ENCODE measurements around the gene CXCL5.
"Not testable (repeated sequence)": the region's sequence is repeated elsewhere in the genome, so short reads cannot be mapped to it uniquely, and the experiment has no call there.

Gene CXCL5

DNA sequence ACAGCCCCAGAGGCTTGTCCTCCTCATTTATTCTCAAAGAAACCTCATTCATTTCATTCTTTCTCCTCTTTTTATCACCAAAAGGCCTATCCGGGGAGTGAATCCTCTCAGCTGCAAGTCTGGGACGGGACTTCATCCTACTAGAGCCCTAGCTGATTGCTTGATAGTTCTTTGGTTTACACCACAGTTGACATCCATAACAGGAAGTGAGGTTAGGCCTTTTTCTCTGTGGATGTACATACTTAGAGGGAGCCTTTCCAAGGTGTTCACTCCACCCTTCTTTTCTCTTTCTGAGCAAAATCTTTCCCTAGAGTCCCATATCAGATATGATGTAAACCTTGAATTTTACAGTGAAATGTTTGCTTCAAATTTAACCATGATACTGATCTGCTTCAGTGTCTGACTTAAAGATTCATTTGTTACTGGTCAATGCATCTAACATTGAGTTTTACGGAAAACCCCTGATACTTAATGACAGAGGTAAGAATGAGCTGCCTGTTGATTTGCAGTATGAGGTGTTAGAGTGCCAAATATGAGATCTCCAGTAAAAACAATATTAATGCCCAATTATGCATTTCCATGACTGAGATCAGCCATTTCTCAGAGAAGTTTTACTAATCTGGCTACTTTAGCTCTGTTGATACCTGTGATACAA is 16.8 kb upstream of the CXCL5 start:
- DNase-seq (ENCODE audit: low spot score): no peak

DNA sequence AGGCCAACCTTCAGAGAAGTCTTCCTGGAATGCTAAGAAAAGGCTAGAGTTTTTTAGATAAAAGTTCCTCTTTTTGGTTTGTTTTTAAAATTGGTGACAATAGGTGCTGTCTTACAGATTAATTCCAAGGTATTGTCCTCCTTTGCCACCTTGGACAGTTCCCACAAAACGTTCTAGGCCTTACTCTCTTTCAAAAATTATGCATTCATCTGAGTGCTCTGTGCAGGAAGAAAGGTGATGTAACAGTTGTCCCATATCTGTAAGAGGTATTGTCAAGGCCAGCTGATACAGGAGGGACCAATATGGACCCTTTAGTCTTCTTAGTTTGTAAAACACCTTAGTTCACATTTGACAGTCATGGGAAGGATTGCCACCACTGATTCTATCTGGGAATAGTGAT is 15.9 kb upstream of the CXCL5 start:
- DNase-seq (ENCODE audit: low spot score): no peak

DNA sequence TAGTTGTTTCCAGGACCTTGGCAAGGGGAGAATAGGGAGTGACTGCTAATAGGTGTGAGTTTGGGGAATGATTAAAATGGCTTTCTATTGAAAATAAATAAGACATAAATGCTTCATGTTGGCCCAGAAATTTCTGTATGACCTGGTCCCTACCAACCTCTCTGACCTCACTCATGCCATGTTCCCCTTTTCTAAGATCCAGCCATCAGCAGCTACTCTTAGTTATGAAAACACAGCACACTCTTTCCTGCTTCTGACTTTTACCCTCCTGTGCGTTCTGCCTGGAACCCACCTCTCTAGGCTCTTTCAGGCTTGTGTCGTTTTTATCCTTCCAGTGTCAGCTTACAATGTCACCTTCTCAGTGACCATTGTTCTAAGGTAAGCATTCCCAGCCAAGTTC is 14.8 kb upstream of the CXCL5 start:
- no peak for DNase-seq (ENCODE audit: low spot score)

DNA sequence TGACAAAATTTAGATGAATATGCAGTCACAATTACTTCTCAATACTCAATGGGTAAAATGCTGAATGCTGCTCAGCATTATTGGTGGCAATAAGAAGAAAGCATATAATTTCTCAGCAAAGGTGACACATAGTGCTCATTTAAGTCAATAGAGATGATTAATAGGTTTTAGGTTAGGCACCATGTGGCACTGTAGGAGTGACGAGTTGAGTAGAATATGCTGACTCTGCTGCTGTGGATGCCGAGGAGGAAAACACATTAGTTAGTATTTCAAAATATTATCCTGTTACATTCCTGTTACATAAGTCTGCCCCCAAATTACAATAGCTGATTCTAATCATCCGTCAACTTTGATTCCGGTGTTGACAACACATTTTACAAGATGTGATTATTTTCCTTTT is 13.7 kb upstream of the CXCL5 start:
- no peak for DNase-seq (ENCODE audit: low spot score)

DNA sequence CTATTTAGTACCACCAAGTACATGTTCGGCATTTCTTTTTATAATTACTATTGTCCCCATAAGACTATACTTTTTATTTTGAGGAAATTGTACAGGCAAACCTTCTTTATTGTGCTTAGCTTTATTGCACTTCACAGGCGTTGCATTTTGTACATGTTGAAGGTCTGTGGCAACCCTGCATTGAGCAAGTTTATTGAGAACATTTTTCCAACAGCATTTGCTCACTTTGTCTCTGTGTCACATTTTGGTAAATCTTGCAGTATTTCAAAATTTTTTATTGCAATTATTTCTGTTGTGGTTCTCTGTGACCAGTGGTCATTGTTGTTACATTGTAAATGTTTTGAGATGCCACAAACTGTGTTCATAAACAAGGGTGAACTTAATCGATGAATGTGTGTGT is 10.8 kb upstream of the CXCL5 start:
- DNase-seq (ENCODE audit: low spot score): no peak

DNA sequence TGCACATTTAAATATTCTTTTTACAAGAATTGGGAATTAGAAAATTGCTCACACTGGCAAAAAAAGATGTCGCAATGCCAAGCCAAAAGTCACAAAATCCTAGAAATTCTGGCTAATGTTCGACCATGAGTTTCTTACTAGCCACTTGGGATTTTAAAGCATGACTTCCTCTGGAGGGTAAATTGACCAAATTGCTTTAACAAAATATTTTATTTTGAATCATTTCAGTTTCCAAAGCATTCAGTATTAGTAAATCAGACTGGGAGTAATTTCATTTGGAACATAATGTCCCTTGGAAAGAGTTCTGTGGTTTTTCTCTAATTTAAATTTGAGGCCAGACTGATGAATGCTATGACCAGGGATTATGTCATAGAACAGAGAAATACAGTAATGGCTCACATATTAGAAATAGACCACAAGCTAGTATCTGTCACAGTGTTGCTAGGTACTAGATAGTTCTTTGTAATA is 7.6 kb upstream of the CXCL5 start:
- DNase-seq (ENCODE audit: low spot score): no peak

DNA sequence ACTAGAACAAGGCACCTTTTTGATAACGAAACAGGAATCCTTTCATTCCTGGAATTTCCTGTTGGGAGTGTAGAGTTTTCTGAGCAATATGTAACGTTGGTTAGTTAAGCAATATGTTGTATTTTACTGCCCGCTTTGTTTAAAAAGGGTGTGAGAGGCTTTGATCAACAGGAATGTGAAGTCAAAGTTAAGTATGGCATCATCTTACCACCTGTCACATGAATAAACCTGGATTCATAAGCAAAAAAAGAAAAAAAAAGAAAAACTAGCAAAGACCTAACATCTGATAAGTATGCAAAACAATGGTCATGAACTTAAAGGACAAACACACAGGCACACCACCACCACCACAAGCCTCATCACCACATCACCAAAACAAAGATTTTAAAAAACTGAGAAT is 7.1 kb upstream of the CXCL5 start:
- DNase-seq (ENCODE audit: low spot score): no peak

DNA sequence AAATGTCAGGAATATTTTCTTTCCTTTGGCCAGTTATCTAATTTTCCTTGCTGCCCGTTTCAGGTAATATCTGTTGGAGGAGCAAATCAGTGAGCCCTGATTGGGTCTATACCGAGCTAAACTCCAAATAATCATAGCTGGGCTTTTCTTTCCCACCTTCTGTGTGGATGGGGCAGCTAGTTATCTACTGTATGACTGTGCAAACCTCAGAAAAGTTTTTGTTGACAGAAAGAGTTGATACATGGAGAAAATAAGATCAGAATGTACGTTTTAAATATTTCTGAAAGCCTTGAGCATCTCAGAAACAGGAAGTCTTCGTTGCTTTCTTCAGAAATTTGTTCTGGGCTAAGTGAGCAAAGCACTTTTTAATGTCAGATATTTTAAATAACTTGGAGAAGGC is 6.2 kb upstream of the CXCL5 start:
- no peak for DNase-seq (ENCODE audit: low spot score)

DNA sequence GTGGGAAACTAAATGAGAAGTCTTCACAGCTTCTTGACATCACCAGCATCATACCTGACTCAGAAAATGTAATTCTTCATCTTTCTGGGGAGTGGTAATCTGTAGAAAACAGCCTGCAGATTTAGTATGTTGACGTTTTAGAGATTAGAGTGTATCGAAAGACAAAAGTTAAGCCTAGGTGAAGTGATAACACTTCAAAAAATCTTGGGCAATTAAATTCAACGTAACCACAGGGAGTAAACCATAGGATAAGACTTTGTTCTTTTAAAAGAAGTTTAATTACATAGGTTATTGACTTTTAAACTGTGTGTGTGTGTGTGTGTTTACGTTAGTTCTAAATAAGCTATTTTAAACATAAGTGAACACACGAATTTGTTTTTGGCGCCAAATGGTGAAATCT is 1.8 kb upstream of the CXCL5 start:
- DNase-seq (ENCODE audit: low spot score): no peak

DNA sequence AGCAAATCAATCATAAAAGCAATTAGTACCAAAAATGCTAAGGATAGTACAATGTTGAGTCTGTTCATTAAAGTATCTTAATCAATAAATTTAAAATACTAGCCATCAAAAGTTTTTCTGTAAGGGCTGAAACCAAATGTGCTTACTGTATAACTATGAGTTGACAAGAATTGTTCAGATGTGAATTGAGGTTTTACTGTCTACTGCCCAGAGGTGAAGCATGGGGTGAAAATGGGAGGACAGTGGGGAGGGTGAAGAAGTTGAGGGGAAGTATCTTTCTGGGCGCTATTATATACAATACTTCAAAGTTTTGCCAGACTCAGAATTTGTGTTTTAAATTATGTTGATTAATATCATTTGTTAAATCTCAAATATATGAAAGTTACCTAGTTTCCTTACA is 6.4 kb downstream of the CXCL5 start:
- no peak for DNase-seq (ENCODE audit: low spot score)

DNA sequence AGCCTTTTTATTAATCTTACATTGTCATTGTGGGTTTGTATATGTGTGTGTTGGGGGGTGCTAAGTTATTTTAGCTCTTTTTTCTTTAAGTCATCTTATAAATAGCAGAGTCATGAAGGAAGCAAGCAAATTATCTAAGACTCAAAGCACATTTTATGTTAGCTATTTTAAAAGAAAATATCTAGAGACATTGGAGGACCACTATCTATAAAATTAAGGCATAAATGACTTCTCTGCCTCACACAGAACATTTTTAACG is 6.8 kb downstream of the CXCL5 start:
- no peak for DNase-seq (ENCODE audit: low spot score)

DNA sequence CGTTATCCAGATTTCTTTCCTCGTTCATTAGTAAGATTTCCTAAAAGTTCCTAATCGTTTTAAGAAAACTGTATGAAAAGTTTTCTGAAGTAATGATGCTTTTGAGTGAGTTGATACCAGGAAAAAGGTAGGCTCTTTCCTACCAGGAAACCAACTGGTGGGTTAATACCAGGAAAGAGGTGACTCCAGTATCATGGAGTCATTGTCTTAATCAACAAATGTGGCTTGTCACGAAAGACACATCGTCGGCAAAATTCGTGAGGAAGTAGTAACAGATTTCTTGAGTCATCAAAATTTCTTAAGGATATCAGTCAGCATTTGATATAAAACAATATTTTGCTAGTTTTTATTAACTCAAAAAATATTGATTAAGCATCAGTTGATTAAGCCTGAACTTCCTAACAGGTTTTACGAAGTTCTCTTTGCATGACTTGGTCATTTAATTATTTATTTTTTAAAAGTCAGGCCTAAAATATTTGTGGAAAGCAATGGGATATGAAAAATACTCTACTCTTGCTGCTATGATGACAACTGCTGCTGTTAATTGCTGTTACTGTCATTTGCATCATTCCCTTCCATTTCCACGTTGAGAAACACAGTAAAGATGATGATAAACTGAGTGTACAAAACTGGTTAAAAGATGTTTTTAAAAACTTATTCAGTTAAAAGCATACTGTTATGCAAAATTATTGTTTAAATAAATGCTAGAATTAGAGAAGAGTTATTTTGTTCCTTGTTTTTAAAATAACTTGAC is 7.3 kb downstream of the CXCL5 start:
- no peak for DNase-seq (ENCODE audit: low spot score)

DNA sequence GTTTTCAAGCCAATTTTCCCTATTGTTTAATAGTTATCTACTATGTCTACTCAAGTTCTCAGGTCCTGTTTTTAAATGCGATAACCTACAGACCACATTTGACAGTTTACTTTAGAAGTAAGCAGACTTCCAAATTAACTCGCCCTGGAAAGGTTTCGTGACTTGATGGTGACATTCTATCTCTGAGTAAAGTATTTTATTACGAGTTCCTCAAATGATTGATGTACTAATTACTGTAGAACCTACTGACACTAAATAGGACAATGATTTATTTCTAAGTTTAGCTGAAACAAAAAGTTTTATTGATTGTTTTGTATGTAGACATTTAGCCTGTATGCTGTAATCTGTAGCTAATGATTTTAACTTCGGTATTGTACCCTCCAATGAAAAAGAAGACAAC is 8.5 kb downstream of the CXCL5 start:
- DNase-seq (ENCODE audit: low spot score): no peak

DNA sequence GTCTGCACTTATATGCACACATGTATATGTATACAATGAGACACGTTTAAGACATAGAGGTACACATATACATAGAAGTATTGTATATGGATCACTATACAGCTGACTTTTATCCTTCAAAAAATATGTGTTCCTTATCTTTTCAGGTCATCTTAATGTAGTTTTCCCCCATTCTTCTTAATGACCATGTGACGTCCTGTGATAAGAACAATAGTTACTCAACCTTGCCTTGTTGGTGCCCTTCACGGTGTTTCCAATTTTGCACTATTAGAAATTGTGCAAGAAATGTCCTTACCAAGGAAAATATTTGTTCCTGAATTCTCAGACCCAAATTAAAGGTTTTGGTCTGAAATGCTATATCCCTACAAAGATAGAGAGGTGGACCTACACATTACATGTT is 9.4 kb downstream of the CXCL5 start:
- DNase-seq (ENCODE audit: low spot score): no peak

DNA sequence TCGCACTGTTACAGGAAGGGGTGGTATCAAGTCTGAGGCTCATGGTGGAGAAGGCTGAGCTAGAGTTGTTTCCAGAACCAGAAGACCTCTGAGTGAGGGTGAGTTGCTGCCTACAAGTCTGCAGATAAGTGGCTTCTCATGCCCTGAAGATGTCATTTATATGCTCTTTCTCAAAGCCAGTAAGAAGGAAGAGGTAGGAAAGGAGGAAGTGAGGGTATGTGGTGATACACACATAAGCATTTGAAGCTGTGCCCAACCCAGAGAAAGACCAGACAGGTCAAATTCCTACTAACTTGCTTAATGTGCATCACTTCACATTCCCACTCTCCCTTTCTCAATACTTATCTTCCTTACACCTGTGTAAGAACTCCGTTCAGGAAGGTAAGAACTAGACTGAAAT is 10.4 kb downstream of the CXCL5 start, which contains the start of gene PPBP:
TSS of gene PPBP (minus strand) at position 130 of the 400 bp plus-strand sequence. CDS start at position 43, 87 bp downstream.
- DNase-seq (ENCODE audit: low spot score): no peak

DNA sequence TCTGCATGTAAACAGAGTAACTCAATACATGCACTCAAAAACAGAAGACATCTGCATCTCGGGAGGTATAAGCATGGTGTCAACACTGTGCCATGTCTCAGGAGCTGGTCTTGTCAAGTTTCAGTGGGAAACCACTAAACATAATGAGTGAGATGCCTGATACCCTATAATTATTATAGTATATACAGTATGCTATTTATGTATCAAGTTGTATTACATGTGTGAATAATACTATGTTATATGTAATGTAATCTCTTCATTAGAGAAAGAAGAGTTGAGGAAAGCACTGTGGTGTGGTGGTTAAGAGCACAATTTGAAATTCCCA is 13.0 kb downstream of the CXCL5 start:
- no peak for DNase-seq (ENCODE audit: low spot score)

DNA sequence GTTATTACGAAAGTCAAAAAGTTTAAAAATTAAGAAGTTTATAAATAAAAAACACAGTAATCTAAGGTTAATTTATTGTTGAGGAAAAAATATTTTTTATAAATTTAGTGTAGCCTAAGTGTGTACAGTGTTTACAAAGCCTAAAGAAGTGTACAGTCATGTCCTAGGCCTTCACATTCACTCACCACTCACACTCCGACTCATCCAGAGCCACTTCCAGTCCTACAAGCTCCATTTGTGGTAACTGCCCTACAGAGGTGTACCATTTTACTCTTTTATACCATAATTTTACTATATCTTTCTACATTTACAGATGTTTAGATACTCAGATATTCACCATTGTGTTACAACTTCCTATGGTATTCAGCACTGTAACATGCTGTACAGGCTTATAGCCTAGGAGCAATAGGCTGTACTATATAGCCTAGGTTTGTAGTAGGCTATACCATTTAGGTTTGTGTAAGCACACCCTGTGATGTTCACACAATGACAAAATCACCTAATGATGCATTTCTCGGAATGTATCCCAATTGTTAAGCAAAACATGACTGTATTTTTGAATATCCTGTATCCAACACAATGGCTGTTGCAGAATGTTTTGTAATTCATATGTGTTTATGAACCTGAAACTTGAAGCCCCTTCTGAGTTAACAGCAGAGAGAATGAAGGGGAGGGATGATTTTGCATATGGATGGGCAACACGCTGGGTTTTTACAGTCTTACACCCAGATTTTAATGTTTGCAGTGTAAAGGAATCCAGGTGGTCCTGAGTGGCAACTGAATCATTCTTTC is 13.5 kb downstream of the CXCL5 start:
- DNase-seq (ENCODE audit: low spot score): peak; percentile 44

DNA sequence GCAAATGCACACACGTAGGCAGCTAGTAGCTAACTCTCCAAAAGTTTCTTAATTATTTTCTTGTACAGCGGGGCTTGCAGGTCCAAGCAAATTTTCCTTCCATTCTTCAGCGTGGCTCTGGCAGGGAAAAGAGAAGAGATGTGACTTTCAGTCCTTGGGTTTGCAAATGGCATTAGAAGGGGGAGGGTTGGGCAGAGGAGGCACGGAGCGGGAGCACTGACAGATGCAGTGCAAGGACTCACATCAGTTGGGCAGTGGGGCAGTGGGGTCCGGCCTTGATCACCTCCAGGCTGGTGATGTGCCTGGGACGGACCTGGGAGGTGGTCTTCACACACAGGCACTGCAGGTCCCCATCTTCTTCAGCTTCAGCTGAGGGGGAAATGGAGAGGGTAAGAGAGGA is 17.3 kb downstream of the CXCL5 start:
- DNase-seq (ENCODE audit: low spot score): not testable (repeated sequence)

DNA sequence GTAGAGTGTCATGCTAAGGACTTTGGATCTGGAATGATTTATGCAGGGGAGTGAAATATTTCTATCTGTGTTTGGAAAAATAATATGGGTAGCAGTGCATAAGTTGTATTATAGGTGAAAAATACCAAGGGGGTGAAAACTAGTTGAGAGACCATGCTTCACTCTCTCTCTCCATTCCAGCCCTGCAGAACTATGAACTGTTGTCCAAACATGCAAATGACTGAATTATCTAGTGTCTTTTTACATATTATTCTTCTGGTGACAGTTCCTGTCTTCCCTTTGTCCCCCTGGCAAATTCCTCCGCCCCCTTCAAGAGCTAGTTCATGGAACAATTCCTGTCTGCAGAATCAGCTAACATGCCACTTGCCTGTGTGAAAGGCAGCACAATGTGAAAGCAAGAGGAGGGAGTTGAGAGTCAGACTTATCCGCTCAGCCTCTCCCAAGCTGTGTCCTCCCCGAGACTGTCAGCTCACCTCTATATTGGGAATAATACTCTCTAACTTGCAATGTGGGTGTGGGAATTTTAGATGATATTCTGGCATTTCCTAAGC is 19.0 kb downstream of the CXCL5 start:
- no peak for DNase-seq (ENCODE audit: low spot score)

DNA sequence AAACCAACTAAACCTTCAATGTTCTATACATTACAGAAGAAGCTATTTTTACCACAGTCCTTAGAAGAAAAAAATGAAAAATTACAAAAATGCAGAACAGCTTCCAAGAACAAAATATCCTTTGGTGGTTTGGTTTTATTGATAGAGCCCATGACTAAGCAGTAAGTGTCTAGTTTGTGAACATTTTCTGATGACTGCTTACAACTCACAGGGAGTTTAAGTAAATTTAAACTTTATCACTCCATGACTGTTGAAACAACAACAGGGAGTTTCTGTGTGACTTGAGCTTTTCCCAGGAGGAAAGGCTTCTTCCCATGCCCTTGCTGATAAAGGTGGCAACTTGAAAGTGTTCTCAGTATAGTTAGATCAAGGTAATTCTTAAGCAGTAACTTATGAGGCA is 19.6 kb downstream of the CXCL5 start:
- DNase-seq (ENCODE audit: low spot score): no peak

DNA sequence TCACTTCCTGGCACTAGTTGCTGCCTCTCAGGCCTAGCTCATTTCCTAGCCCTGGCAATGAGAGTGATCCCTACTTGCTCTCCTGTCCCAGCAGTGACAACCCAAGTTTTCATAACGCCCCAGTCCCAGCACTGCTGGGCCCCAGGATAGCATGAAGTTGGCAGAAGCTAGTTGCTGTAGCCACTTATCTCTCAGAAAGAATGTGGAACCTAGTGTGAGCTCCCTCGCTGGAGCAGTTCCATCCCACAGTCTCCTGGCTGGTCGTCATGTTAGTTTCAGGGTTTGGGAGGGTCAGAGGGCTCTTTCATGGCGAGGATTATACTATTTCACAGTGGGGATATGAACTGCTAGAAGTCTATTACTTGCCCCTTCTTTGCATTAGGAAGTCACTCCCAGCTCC is 21.8 kb downstream of the CXCL5 start:
- no peak for DNase-seq (ENCODE audit: low spot score)

DNA sequence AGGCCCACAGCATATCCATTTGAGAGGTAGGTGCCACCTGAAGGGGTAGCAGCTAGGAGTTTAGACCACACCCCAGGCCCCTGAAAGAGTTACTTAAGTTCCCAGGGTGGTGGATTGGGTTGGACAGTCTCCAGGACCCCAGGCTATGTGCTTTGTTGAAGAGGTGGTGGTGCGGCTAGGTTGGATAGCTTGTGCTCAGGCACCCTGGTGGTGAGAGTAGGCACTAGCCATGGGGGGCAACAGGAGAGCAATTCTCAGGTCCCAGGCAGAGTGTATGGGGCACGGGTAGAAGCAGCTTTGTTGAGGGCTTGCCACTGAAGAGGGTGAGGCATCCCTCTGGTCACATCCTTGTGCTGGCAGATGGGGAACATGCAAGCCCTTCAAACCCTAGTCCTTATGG is 22.3 kb downstream of the CXCL5 start:
- DNase-seq (ENCODE audit: low spot score): no peak

DNA sequence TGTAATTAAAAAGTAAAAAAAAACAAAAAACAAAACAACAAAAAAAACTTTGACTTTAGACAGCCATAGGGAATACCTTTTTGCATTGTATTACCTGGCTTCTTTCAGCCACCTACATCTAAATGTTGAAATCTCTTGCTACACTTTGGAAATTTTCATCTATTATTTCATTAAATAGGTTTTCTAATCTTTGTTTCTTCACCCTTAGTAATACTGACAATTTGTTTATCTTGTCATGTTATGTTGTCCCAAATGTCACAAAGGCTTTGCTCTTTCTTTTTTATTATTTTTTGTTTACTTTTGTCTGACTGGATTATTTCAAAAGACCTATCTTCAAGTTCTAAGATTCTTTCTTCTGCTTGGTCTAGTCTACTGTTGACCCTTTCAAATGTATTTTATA is 24.1 kb downstream of the CXCL5 start:
- DNase-seq (ENCODE audit: low spot score): no peak
